Measurements from ENCODE around the gene HSD3B2. TPM values are rescaled to one million over a fixed set of nuclear protein-coding genes. Genes with fewer than 3 reads are reported as not detected.

HSD3B2 gene
- total and polyA plus RNA-seq, 2 experiments from 2014 or later, result 3.4 to 4.6 TPM

GRCh38 chr1:119372503-119373086 is 42.4 kb upstream of the HSD3B2 start:
- TF ChIP-seq EZH2phosphoT487 (IDR thresholded peaks at IDR 0.05; ENCODE audit: low read depth, severe bottlenecking, unreplicated experiment) (no peak), CTCF (IDR thresholded peaks at IDR 0.05; ENCODE audit: poor library complexity) (peak; percentile 66)
- Histone ChIP-seq H4K20me1 (ENCODE audit: insufficient read depth, poor library complexity, severe bottlenecking) (no peaks in the 10 kb centered on the region), H3K4me1 (ENCODE audit: insufficient read depth) (peaks cover 19% of the 10 kb centered on the region), H3K9me3 (ENCODE audit: low read depth) (no peaks in the 10 kb centered on the region), H2AFZ (peak overlapping the region; percentile 9), H3K36me3 (replicated peaks; ENCODE audit: insufficient read depth, low read depth) (no peaks in the 10 kb centered on the region), H3K79me2 (no peaks in the 10 kb centered on the region), H3K27ac (peak overlapping the region; percentile 80), H3K4me2 (peak overlapping the region; percentile 28), H3K27me3 (no peaks in the 10 kb centered on the region), H3K9me2 (replicated peaks; ENCODE audit: insufficient read depth) (no peaks in the 10 kb centered on the region), H3K4me3 (no peak overlapping the region)
- DNase-seq (ENCODE audit: low spot score), result peak; percentile 87
- WGBS (ENCODE audit: low lambda C conversion rate, missing lambda C conversion rate), result 38% methylated on average over 6 of the region's 6 CpGs

GRCh38 chr1:119373465-119373864 is 41.5 kb upstream of the HSD3B2 start:
- WGBS (ENCODE audit: low lambda C conversion rate, missing lambda C conversion rate), result 36% methylated on average over 2 of the region's 2 CpGs
- Histone ChIP-seq H3K36me3 (replicated peaks; ENCODE audit: insufficient read depth, low read depth) (no peaks in the 10 kb centered on the region), H3K9me2 (replicated peaks; ENCODE audit: insufficient read depth) (no peaks in the 10 kb centered on the region), H3K9me3 (ENCODE audit: low read depth) (no peaks in the 10 kb centered on the region), H3K79me2 (no peaks in the 10 kb centered on the region), H2AFZ (no peak overlapping the region), H3K27ac (peak overlapping the region; percentile 80), H3K27me3 (no peaks in the 10 kb centered on the region), H4K20me1 (ENCODE audit: insufficient read depth, poor library complexity, severe bottlenecking) (no peaks in the 10 kb centered on the region), H3K4me2 (no peak overlapping the region), H3K4me1 (ENCODE audit: insufficient read depth) (peaks cover 19% of the 10 kb centered on the region), H3K4me3 (no peak overlapping the region)
- TF ChIP-seq CTCF (IDR thresholded peaks at IDR 0.05; ENCODE audit: poor library complexity), result no peak
- no peak for TF ChIP-seq EZH2phosphoT487 (IDR thresholded peaks at IDR 0.05; ENCODE audit: low read depth, severe bottlenecking, unreplicated experiment)
- TF ChIP-seq EZH2 (IDR thresholded peaks at IDR 0.05; ENCODE audit: borderline replicate concordance), result no peak
- peak; percentile 46 for DNase-seq (ENCODE audit: low spot score)

- no peaks in the 10 kb centered on the region for H3K27me3 ChIP-seq
- H3K4me1 ChIP-seq (ENCODE audit: insufficient read depth), result peaks cover 20% of the 10 kb centered on the region
- no peak overlapping the region for H3K4me2 ChIP-seq
- H3K4me3 ChIP-seq, result no peak overlapping the region
- no peaks in the 10 kb centered on the region for H3K9me2 ChIP-seq (replicated peaks; ENCODE audit: insufficient read depth)
- TF ChIP-seq CTCF (IDR thresholded peaks at IDR 0.05; ENCODE audit: poor library complexity), result no peak
- TF ChIP-seq EZH2phosphoT487 (IDR thresholded peaks at IDR 0.05; ENCODE audit: low read depth, severe bottlenecking, unreplicated experiment), result no peak
- no peak for TF ChIP-seq EZH2 (IDR thresholded peaks at IDR 0.05; ENCODE audit: borderline replicate concordance)
- no peak overlapping the region for H2AFZ ChIP-seq
- WGBS (ENCODE audit: low lambda C conversion rate, missing lambda C conversion rate), result 38% methylated on average over 4 of the region's 4 CpGs
- H3K27ac ChIP-seq, result peak overlapping the region; percentile 80
- H4K20me1 ChIP-seq (ENCODE audit: insufficient read depth, poor library complexity, severe bottlenecking), result no peaks in the 10 kb centered on the region
- no peaks in the 10 kb centered on the region for H3K9me3 ChIP-seq (ENCODE audit: low read depth)
- peak; percentile 47 for DNase-seq (ENCODE audit: low spot score)
- H3K36me3 ChIP-seq (replicated peaks; ENCODE audit: insufficient read depth, low read depth), result no peaks in the 10 kb centered on the region
- no peaks in the 10 kb centered on the region for H3K79me2 ChIP-seq
Measured at GRCh38 chr1:119374208-119374874, 40.6 kb upstream of the HSD3B2 start.

Data from hepatocyte (in vitro differentiated cells).